ENCODE data around the gene TRIM29.

Gene TRIM29

GRCh38 chr11:120121336-120121735, 16.6 kb downstream of the TRIM29 start:
- DNase-seq, result no peak

- no peak for DNase-seq
These were observed 17.0 kb downstream of the TRIM29 start for GRCh38 chr11:120120805-120121335.

GRCh38 chr11:120119121-120119520, 18.8 kb downstream of the TRIM29 start:
- DNase-seq, result no peak

- no peak for DNase-seq
These were observed 19.9 kb downstream of the TRIM29 start for GRCh38 chr11:120117991-120118390.

GRCh38 chr11:120116966-120117365, 20.9 kb downstream of the TRIM29 start:
- DNase-seq, result no peak

- DNase-seq, result no peak
These were observed 22.5 kb downstream of the TRIM29 start for GRCh38 chr11:120115272-120116000.

GRCh38 chr11:120112174-120112796, 25.6 kb downstream of the TRIM29 start:
- DNase-seq, result peak; percentile 10

GRCh38 chr11:120109531-120109930, 28.4 kb downstream of the TRIM29 start:
- no peak for DNase-seq

GRCh38 chr11:120108785-120109168, 29.1 kb downstream of the TRIM29 start:
- DNase-seq, result no peak

GRCh38 chr11:120108154-120108784, 29.6 kb downstream of the TRIM29 start:
- peak; percentile 59 for DNase-seq

- no peak for DNase-seq
These were observed 30.2 kb downstream of the TRIM29 start for GRCh38 chr11:120107692-120108091.

GRCh38 chr11:120106354-120107150, 31.4 kb downstream of the TRIM29 start:
- no peak for DNase-seq

- DNase-seq, result no peak
These were observed 32.3 kb downstream of the TRIM29 start for GRCh38 chr11:120105576-120105975.

GRCh38 chr11:120104041-120104565, 33.8 kb downstream of the TRIM29 start:
- DNase-seq, result no peak

- DNase-seq, result no peak
These were observed 35.1 kb downstream of the TRIM29 start for GRCh38 chr11:120102864-120103122.

- DNase-seq, result no peak
These were observed 35.7 kb downstream of the TRIM29 start for GRCh38 chr11:120102050-120102863.

GRCh38 chr11:120098503-120099020, 39.4 kb downstream of the TRIM29 start:
- no peak for DNase-seq

GRCh38 chr11:120097721-120098385, 40.1 kb downstream of the TRIM29 start:
- no peak for DNase-seq

- DNase-seq, result no peak
These were observed 41.3 kb downstream of the TRIM29 start for GRCh38 chr11:120096369-120097191.

GRCh38 chr11:120095516-120095915, 42.4 kb downstream of the TRIM29 start:
- no peak for DNase-seq
